GM21786 (cell line): Measurements from ENCODE around the gene STX8.

ENCODE experiments used
- ATAC-seq: cut with Tn5 transposase; IDR thresholded peaks from one replicate; pipeline ENCODE4 v1.9.1; 2021; ENCODE audit not compliant: unreplicated experiment

Gene STX8

DNA sequence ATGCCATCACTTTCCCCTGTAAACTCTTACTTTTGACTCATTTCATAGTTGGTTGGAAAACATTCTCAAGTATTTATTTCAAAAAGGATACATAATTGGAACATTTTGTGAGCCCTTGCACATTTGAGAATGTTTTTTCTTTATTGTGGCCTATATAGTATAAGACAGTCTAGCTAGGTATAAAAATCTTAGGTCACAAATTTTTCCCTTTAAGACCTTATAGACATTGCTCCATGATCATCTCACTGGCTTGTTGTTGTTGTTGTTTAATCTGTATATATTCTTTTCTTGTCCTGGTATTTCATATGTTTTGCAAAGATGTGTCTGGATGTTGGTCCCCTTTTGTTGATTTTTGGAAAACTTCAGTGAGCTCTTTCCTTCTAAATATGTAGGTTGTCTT, 360.2 kb downstream of the STX8 start:
- no peak for ATAC-seq

DNA sequence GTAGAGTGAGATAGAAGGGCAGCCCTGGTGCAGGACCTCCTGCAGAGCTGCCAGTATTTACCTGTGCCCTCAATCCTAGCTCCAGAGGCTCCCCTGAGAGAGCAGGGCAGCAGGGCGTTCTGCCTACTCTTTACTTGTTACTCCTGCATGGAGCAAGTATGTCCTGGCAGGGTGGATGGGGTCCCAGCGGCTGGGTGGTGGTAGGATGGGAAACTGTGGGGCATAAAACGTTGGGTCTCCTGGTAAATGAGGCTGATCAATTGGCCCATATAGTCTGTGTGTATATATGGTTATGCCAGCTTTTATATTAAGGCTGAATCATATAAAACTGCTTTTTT, 362.3 kb downstream of the STX8 start:
- ATAC-seq: no peak

- ATAC-seq: no peak
These were observed 363.0 kb downstream of the STX8 start for GRCh38 chr17:9212376-9213302.

- ATAC-seq: no peak
These were observed 364.4 kb downstream of the STX8 start for GRCh38 chr17:9211133-9211765.

DNA sequence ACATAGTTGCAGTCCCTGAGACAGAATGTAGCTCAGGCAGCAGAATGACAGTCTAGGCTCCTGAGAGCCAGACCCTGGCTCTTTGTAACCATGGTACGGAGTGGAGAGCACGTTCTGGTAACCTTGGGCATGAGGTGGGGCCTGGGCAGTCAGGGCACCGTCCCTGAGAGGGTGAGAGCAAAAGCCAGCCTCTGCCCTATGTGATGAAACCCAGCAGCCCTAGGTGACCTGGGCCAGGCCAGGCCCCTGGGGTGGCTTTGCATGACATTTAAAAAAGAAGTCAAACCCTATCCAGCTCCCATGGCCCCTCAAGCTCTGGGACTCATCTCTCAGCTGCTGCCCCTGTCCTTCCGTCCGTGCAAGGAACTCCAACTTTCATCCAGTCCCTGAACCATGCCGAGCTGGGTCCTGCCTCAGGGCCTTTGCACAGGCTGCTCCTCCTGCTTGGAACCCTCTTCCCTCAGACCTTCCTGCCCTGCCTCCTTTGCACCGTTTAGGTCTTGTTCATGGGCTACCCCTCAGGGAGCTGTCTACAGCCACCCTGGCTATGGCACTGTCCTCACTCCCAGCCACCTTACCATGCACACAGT, 365.7 kb downstream of the STX8 start:
- no peak for ATAC-seq

GRCh38 chr17:9209347-9209746, 366.3 kb downstream of the STX8 start:
- ATAC-seq: no peak

GRCh38 chr17:9208381-9209105, 367.1 kb downstream of the STX8 start:
- ATAC-seq: no peak

DNA sequence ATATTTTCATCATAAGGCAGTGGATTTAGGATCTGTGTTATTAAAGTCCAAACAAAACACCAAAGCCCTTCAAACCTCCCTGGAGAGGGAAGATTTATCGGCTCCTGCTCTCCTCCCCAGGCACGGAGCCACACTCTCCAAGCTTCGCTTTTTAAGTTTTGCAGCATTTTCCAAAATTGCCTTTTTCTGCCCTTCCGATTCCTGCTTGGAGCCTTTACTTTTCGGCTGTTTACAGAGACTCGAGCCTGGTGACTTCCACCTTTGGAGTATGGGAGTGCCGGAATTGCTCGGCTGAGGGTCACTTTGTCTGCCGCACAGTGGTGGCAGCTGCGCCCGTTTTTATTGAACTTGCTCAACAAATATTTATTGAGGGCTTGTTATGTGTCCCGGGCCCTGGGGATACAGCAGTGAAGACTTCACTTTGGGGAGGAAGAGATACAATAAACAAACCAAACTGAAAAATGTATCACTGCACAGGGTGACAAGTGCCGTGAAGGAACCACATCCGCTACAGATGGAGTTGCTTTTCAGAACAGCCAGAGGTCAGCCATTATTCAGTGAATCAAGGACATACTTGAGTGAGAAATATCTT, 368.8 kb downstream of the STX8 start:
- no peak for ATAC-seq

- no peak for ATAC-seq
These were observed 369.3 kb downstream of the STX8 start for GRCh38 chr17:9206410-9206703.

DNA sequence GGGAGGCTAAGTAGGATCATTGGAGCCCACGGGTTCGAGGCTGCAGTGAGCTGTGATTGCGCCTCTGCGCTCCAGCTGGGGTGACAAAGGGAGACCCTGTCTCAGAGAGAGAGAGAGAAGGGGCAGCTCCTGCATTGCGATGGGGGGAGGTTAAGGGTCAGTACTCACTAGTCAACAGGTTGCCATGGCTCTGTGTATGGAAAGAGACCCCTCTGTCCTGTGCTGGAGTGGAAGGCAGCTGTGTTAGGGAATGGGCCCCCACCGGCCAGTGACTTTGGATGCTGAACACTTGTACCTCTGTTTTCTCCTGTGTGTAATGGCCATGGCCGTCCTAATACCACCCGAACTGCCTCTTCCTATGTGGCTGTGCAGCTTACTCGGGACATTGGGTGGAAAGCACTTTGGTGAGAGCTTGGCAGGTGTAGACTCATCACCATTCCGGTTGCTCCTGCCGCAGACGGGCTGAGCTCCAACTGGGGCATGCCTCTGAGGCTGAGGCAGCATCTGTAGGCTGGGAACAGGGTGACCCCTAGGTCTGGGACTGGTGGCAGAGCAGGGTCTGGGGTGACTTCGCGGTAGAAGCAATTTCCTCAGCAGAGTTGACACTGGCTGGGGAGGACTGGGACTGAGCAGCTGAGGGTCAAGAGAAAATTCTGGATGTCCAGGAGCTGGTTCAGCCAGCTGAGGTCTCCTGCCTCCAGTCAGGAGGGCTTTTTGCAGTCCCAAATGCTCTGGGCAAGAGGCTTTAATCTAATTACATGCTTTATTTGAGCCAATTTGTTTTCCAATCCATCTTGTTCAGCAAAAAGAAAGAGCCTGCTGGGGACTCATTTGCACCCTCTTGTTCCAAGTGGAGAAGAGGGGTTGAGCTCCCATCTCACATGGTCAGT, 369.9 kb downstream of the STX8 start:
- ATAC-seq: no peak

- ATAC-seq: no peak
These were observed 370.8 kb downstream of the STX8 start for GRCh38 chr17:9204637-9205329.

DNA sequence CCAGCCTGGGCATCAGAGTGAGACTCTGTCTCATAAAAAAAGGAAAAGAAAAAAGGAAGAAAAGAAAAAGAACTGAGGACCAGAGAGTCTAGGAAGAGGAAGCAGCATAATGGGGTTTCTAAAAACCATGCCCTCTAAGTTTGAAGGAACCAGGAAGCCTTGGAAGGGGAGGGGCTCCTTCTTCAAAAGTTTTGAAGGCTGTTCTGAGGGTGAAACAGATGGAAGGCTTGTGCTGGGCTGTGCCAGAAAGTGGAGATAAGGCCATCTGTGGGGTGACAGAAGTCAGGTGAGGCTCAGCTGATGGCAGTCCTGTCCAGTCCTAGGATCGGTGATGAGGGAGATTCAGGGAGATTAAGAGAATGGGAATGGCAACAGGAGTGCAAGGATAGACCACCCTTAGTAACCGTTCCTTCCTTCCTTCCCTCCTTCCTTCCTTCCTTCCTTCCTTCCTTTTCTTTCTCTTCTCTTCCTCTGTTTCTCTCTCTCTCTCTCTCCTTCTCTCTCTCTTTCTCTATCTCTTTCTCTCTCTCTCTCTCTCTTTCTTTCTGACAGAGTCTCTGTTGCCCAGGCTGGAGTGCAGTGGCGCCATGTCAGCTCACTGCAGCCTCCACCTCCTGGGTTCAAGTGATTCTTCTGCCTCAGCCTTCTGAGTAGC, 371.7 kb downstream of the STX8 start:
- no peak for ATAC-seq

DNA sequence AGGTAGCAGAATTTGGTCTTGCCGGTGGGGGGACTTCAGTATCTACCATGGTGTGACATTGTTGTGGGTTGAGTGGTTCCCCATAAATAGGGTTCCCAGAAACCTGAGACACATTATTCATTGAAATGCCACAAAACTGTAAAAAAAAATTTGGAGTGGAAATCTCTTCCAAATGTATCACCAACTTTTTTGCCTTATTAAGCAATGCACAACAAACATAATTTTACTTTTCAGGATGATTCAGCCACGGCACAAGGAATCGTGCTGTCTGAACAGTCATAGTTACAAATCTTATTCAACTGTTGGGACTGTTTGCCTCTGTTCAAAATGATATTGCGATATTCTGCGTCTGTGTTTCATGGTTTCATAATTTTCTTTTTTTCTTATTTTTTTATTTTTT, 373.1 kb downstream of the STX8 start:
- no peak for ATAC-seq

DNA sequence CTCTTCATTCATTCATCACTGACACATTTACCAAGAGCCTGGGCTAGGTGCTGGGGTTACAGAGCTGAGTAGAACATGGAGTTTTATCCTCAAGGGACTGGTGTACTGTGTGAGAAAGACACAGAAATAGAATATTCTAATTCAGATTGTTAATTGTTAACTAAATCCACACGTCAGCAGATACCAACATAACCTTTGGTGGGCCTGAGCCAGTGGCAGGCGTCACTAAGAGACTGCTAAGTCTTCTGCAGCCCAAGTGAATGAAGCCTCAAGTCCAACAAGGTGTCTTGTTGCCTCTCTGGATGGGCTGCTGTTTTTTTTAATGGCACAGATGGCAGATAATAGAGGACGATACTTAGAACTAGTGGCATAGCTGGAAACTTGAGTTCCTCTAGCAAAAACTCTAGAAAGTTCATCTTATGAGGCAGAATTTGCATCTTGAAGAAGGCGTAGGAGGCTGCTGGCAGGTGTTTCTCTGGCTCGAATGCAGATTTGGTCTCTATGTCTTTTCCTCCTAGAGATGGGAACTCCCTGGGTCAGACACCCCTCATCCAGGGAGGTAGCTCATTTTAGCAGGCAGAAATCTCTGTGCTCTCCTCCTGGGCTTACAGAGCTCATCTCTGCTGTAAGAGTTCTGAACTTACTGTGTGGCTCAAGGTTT, 374.8 kb downstream of the STX8 start:
- ATAC-seq: peak; percentile 78
